AG10803 (cell line): ENCODE results near the gene ATG4B.
A peak's percentile ranks its signal among the peaks of the same experiment; 100 is the strongest.

Experiments
- DNase-seq: peaks from one replicate; pipeline ENCODE4 v3.0.0; 2010; ENCODE audit warnings: low read depth
- H3K4me3 ChIP-seq: 2 replicates; pipeline ENCODE4 v1.5.1; 2011; ENCODE audit warnings: mild to moderate bottlenecking, low read length, control low read depth
- CTCF ChIP-seq: conservative IDR thresholded peaks from 2 replicates; pipeline ENCODE4 v1.5.1; 2011; ENCODE audit warnings: mild to moderate bottlenecking, low read length, control low read depth, inconsistent platforms

The ATG4B gene

GRCh38 chr2:241607162-241607885 is 30.2 kb upstream of the ATG4B start:
- DNase-seq = no peak
- TF ChIP-seq CTCF = no peak
- no peak overlapping the region for H3K4me3 ChIP-seq

GRCh38 chr2:241608881-241609280 is 28.6 kb upstream of the ATG4B start:
- DNase-seq = no peak
- TF ChIP-seq CTCF = no peak
- H3K4me3 ChIP-seq = no peak overlapping the region

GRCh38 chr2:241609859-241610793 is 27.4 kb upstream of the ATG4B start:
- H3K4me3 ChIP-seq = peak overlapping the region; percentile 59
- DNase-seq = peak; percentile 81
- peak; percentile 38 for TF ChIP-seq CTCF

GRCh38 chr2:241611062-241611461 is 26.4 kb upstream of the ATG4B start:
- no peak for TF ChIP-seq CTCF
- no peak for DNase-seq
- no peak overlapping the region for H3K4me3 ChIP-seq

- DNase-seq = peak; percentile 70
- TF ChIP-seq CTCF = no peak
- H3K4me3 ChIP-seq = 0 out of 2 replicates have a peak overlapping the region, but pooled peaks have one; percentile 23
Measured at GRCh38 chr2:241612156-241613016, 25.1 kb upstream of the ATG4B start.

- DNase-seq = peak; percentile 50
- H3K4me3 ChIP-seq = no peak overlapping the region
- TF ChIP-seq CTCF = no peak
Measured at GRCh38 chr2:241613017-241613780, 24.3 kb upstream of the ATG4B start.
